ENCODE data around the gene NAA16.
"Not testable (repeated sequence)": the region's sequence is repeated elsewhere in the genome, so short reads cannot be mapped to it uniquely, and the experiment has no call there.

The NAA16 gene

GRCh38 chr13:41274881-41275280, 36.2 kb upstream of the NAA16 start:
- in situ Hi-C loops (cut with HindIII; ENCODE audit: low sequenced_read_pairs), result no loop called here
- H3K4me3 ChIP-seq (ENCODE audit: low read depth, low read length), result no peak overlapping the region
- no peak for DNase-seq (ENCODE audit: low read depth)
- TF ChIP-seq CTCF (IDR thresholded peaks at IDR 0.05; ENCODE audit: low read depth, low read length, missing control alignments), result no peak

- DNase-seq (ENCODE audit: low read depth), result no peak
- TF ChIP-seq CTCF (IDR thresholded peaks at IDR 0.05; ENCODE audit: low read depth, low read length, missing control alignments), result no peak
- in situ Hi-C loops (cut with HindIII; ENCODE audit: low sequenced_read_pairs), result no loop called here
- H3K4me3 ChIP-seq (ENCODE audit: low read depth, low read length), result no peak overlapping the region
Observed at GRCh38 chr13:41276824-41277223, 34.2 kb upstream of the NAA16 start.

GRCh38 chr13:41279156-41279555, 31.9 kb upstream of the NAA16 start:
- DNase-seq (ENCODE audit: low read depth); H3K4me3 ChIP-seq (ENCODE audit: low read depth, low read length); in situ Hi-C loops (cut with HindIII; ENCODE audit: low sequenced_read_pairs): not testable (repeated sequence)

- no peak for DNase-seq (ENCODE audit: low read depth)
- in situ Hi-C loops (cut with HindIII; ENCODE audit: low sequenced_read_pairs), result no loop called here
Observed at GRCh38 chr13:41282129-41282571, 28.9 kb upstream of the NAA16 start.

GRCh38 chr13:41284512-41285288, 26.4 kb upstream of the NAA16 start:
- no peak overlapping the region for H3K4me3 ChIP-seq (ENCODE audit: low read depth, low read length)
- DNase-seq (ENCODE audit: low read depth), result no peak
- no peak for TF ChIP-seq CTCF (IDR thresholded peaks at IDR 0.05; ENCODE audit: low read depth, low read length, missing control alignments)
- in situ Hi-C loops (cut with HindIII; ENCODE audit: low sequenced_read_pairs), result no loop called here

More at GRCh38 chr13:41282129-41282571, 28.9 kb upstream of the NAA16 start:
- H3K4me3 ChIP-seq (ENCODE audit: low read depth, low read length), result no peak overlapping the region
- TF ChIP-seq CTCF (IDR thresholded peaks at IDR 0.05; ENCODE audit: low read depth, low read length, missing control alignments), result no peak

- TF ChIP-seq CTCF (IDR thresholded peaks at IDR 0.05; ENCODE audit: low read depth, low read length, missing control alignments), result no peak
- in situ Hi-C loops (cut with HindIII; ENCODE audit: low sequenced_read_pairs), result no loop called here
- no peak overlapping the region for H3K4me3 ChIP-seq (ENCODE audit: low read depth, low read length)
- DNase-seq (ENCODE audit: low read depth), result no peak
Observed at GRCh38 chr13:41286370-41286769, 24.7 kb upstream of the NAA16 start.

- no peak for DNase-seq (ENCODE audit: low read depth)
- TF ChIP-seq CTCF (IDR thresholded peaks at IDR 0.05; ENCODE audit: low read depth, low read length, missing control alignments), result no peak
- H3K4me3 ChIP-seq (ENCODE audit: low read depth, low read length), result no peak overlapping the region
- in situ Hi-C loops (cut with HindIII; ENCODE audit: low sequenced_read_pairs), result no loop called here
Observed at GRCh38 chr13:41289463-41289881, 21.6 kb upstream of the NAA16 start.

Measured in astrocyte of the cerebellum (primary cell).